K562 (cell line): Measurements from ENCODE around the gene G6PD. TPM values are rescaled to one million over a fixed set of nuclear protein-coding genes. Genes with fewer than 3 reads are reported as not detected.

ENCODE experiments used
- ATF6 ChIP-seq: sonication (generic); formaldehyde crosslinking; IDR thresholded peaks from 2 replicates; pipeline ENCODE4 v1.4.0; 2020; ENCODE audit warnings: mild to moderate bottlenecking, missing genetic modification reagents
- BCOR ChIP-seq: fragments of 450-650 bp; IDR thresholded peaks from 2 replicates; pipeline ENCODE4 v1.6.1; 2016
- DNMT1 ChIP-seq: fragments of 450-650 bp; IDR thresholded peaks from 2 replicates; pipeline ENCODE4 v1.6.1; 2016; ENCODE audit warnings: antibody characterized with exemption, mild to moderate bottlenecking
- ELF1 ChIP-seq: fragments of 200-800 bp; sonication (Bioruptor generic); IDR thresholded peaks from 2 replicates; pipeline ENCODE4 v1.6.1; 2016; ENCODE audit warnings: missing genetic modification characterization, missing compliant biosample characterization
- ELK1 ChIP-seq: sonication (generic); formaldehyde crosslinking; IDR thresholded peaks from 2 replicates; pipeline ENCODE4 v1.8.1; 2022; ENCODE audit warnings: missing genetic modification reagents
- ERF ChIP-seq: fragments of 450-650 bp; formaldehyde crosslinking; IDR thresholded peaks from 2 replicates; pipeline ENCODE4 v1.4.0; 2020; ENCODE audit warnings: mild to moderate bottlenecking, mixed read lengths
- SIN3B ChIP-seq: fragments of 450-650 bp; IDR thresholded peaks from 2 replicates; pipeline ENCODE4 v1.6.1; 2017; ENCODE audit warnings: low read depth, mild to moderate bottlenecking, moderate library complexity
- TBL1XR1 ChIP-seq, 2 experiments: IDR thresholded peaks; 2 replicates each; pipeline ENCODE4 v1.6.1; 2012; ENCODE audit warnings: improper control_type of control experiment in 2 of 2, low read length in 2 of 2, mild to moderate bottlenecking in 1 of 2
- TCF7 ChIP-seq: sonication (generic); IDR thresholded peaks from 2 replicates; pipeline ENCODE4 v1.6.1; 2016; ENCODE audit warnings: antibody characterized with exemption, borderline replicate concordance
- THRA ChIP-seq: fragments of 450-650 bp; IDR thresholded peaks from 2 replicates; pipeline ENCODE4 v1.6.1; 2017; ENCODE audit warnings: mild to moderate bottlenecking, moderate library complexity
- ZBTB11 ChIP-seq, 3 experiments: fragments of 200-800 bp in 1 of 3; fragments of 250-450 bp in 1 of 3; fragments of 450-650 bp in 1 of 3; sonication (Bioruptor Pico) in 1 of 3; sonication (Bioruptor generic) in 1 of 3; formaldehyde crosslinking in 1 of 3; IDR thresholded peaks; 2 replicates each; pipeline versions ENCODE4 v1.6.1 to v1.8.0; 2016 to 2022; ENCODE audit warnings: mild to moderate bottlenecking in 2 of 3, missing genetic modification characterization in 2 of 3, missing compliant biosample characterization in 1 of 3, moderate library complexity in 1 of 3
- ZBTB12 ChIP-seq: fragments of 250-450 bp; sonication (Bioruptor Pico); IDR thresholded peaks from 2 replicates; pipeline ENCODE4 v1.4.0; 2020
- ZNF121 ChIP-seq: sonication (generic); formaldehyde crosslinking; conservative IDR thresholded peaks from 2 replicates; pipeline ENCODE4 v1.8.0; 2022; ENCODE audit warnings: missing genetic modification reagents
- ZNF224 ChIP-seq: sonication (generic); formaldehyde crosslinking; IDR thresholded peaks from 2 replicates; pipeline ENCODE4 v1.8.0; 2022; ENCODE audit warnings: mild to moderate bottlenecking, missing genetic modification reagents
- ZNF239 ChIP-seq: fragments of 250-450 bp; sonication (Bioruptor Pico); IDR thresholded peaks from 2 replicates; pipeline ENCODE4 v1.4.0; 2020; ENCODE audit warnings: mild to moderate bottlenecking
- ZNF511 ChIP-seq: sonication (generic); formaldehyde crosslinking; IDR thresholded peaks from 2 replicates; pipeline ENCODE4 v1.8.0; 2022; ENCODE audit warnings: mild to moderate bottlenecking, missing genetic modification reagents
- ZNF707 ChIP-seq: fragments of 250-450 bp; sonication (Bioruptor Pico); conservative IDR thresholded peaks from 2 replicates; pipeline ENCODE4 v1.8.0; 2022; ENCODE audit warnings: inconsistent platforms, mild to moderate bottlenecking, moderate library complexity
- polyA plus RNA-seq, 8 experiments: library from polyadenylated mRNA; depleted of rRNA in 4 of 8; stranded (reverse) in 5 of 8; unstranded in 3 of 8; fragments of >200 nt; fragmentation: Nextera tagmentation in 2 of 8; fragmentation: Illumina TruSeq in 1 of 8; extraction: Ambion mirVana in 2 of 8; extraction: Trizol in 1 of 8; gene quantifications; 2 replicates each; pipeline versions ENCODE4 v1.2.1 to v1.2.3, GENCODE V29; 2011 to 2014; ENCODE audit warnings: inconsistent platforms in 1 of 8, missing spikeins in 1 of 8
- total RNA-seq, 7 experiments: library from RNA; depleted of rRNA in 6 of 7; stranded (reverse); fragments of >200 nt in 6 of 7; fragmentation: Illumina TruSeq in 2 of 7; extraction: Trizol in 2 of 7; gene quantifications; 2 replicates each; pipeline versions ENCODE4 v1.2.1 to v1.2.3, GENCODE V29; 2011 to 2021; ENCODE audit warnings: low replicate concordance in 1 of 7

The G6PD gene
- total and polyA plus RNA-seq, 9 of the 15 experiments (the other 6 are each of a cell fraction or from before 2014, with no cell fraction given): 2.9 to 222 (median 66.4) TPM

- TF ChIP-seq ZBTB11 (CRISPR knock-in tag; IDR thresholded peaks at IDR 0.05) (peak in 1 of 3 experiments; percentile 58; a peak in 1 of 6 replicates), ZNF224 (CRISPR knock-in tag) (no peak), SIN3B (peak; percentile 50; the same call in 1 of the 2 replicates), ZNF239 (CRISPR knock-in tag) (no peak), THRA (no peak), DNMT1 (no peak), ZNF707 (CRISPR knock-in tag) (no peak), TBL1XR1 (IDR thresholded peaks at IDR 0.05; ENCODE audit: low read length in 2 of 2) (peak in 1 of 2 experiments; percentile 51; a peak in 2 of 4 replicates), TCF7 (no peak), ELF1 (tag) (no peak), BCOR (no peak), ATF6 (CRISPR knock-in tag) (no peak), ZNF511 (CRISPR knock-in tag) (no peak), ZBTB12 (CRISPR knock-in tag) (no peak), ZNF121 (CRISPR knock-in tag) (no peak), ERF (peak; percentile 22; the same call in 1 of the 2 replicates), ELK1 (CRISPR knock-in tag) (no peak)
Observed at GRCh38 chrX:154490414-154491083, 56.1 kb downstream of the G6PD start, which contains the start of gene SLC10A3 (continued).
